DOHH2 (cell line): Measurements from ENCODE around the gene DPYSL5.

Experiments used
- H3F3A ChIP-seq: fragments of 200-600 bp; sonication (generic), shearing (Covaris generic); 2 replicates; pipeline ENCODE4 v1.6.0; 2016; ENCODE audit warnings: antibody characterized with exemption, mild to moderate bottlenecking; ENCODE audit not compliant: control insufficient read depth, insufficient read depth
- H3K27ac ChIP-seq: fragments of 200-600 bp; sonication (generic); 2 replicates; pipeline ENCODE4 v1.5.1; 2014; ENCODE audit warnings: low read depth, mild to moderate bottlenecking, low read length, moderate library complexity
- H3K27me3 ChIP-seq: fragments of 200-600 bp; sonication (generic); 2 replicates; pipeline ENCODE4 v1.6.1; 2014; ENCODE audit warnings: mild to moderate bottlenecking, low read length, mixed read lengths; ENCODE audit not compliant: control insufficient read depth
- H3K36me3 ChIP-seq: fragments of 200-600 bp; sonication (generic); 2 replicates; pipeline ENCODE4 v1.6.1; 2014; ENCODE audit warnings: mild to moderate bottlenecking, low read length, moderate library complexity, mixed read lengths; ENCODE audit not compliant: control insufficient read depth
- H3K4me1 ChIP-seq: fragments of 200-600 bp; sonication (generic); 2 replicates; pipeline ENCODE4 v1.6.1; 2014; ENCODE audit warnings: mild to moderate bottlenecking, low read length, mixed read lengths; ENCODE audit not compliant: control insufficient read depth
- H3K4me2 ChIP-seq: fragments of 200-600 bp; sonication (generic); 2 replicates; pipeline ENCODE4 v1.6.0; 2014; ENCODE audit warnings: mild to moderate bottlenecking, low read length, moderate library complexity
- H3K4me3 ChIP-seq: fragments of 200-600 bp; sonication (generic); 2 replicates; pipeline ENCODE4 v1.5.1; 2014; ENCODE audit warnings: mild to moderate bottlenecking, low read length, mixed read lengths
- H3K79me2 ChIP-seq: fragments of 200-600 bp; sonication (generic); 2 replicates; pipeline ENCODE4 v1.6.1; 2014; ENCODE audit warnings: mild to moderate bottlenecking, low read length, mixed read lengths; ENCODE audit not compliant: control insufficient read depth
- H3K9me2 ChIP-seq: fragments of 200-600 bp; sonication (generic); replicated peaks from 2 replicates; pipeline ENCODE4 v1.6.1; 2014; ENCODE audit warnings: mild to moderate bottlenecking, low read length, mixed read lengths; ENCODE audit not compliant: control insufficient read depth
- H3K9me3 ChIP-seq: fragments of 200-600 bp; sonication (generic); 2 replicates; pipeline ENCODE4 v1.6.1; 2014; ENCODE audit warnings: antibody characterized with exemption, low read length, mixed read lengths; ENCODE audit not compliant: control insufficient read depth, insufficient read depth
- H4K20me1 ChIP-seq: fragments of 200-600 bp; sonication (generic); 2 replicates; pipeline ENCODE4 v1.6.0; 2014; ENCODE audit warnings: low read depth, mild to moderate bottlenecking, antibody characterized with exemption, low read length, moderate library complexity; ENCODE audit not compliant: control insufficient read depth, insufficient read depth
- CTCF ChIP-seq: fragments of 200-600 bp; sonication (generic); IDR thresholded peaks from one replicate; pipeline ENCODE4 v1.5.1; 2014; ENCODE audit warnings: antibody characterized with exemption, mild to moderate bottlenecking, low read depth, low read length; ENCODE audit not compliant: poor library complexity, severe bottlenecking
- EZH2phosphoT487 ChIP-seq: fragments of 200-600 bp; sonication (generic); IDR thresholded peaks from 2 replicates; pipeline ENCODE4 v1.6.1; 2017; ENCODE audit warnings: borderline replicate concordance, mild to moderate bottlenecking, antibody characterized with exemption, low read length, moderate library complexity, mixed read lengths

The DPYSL5 gene

DNA sequence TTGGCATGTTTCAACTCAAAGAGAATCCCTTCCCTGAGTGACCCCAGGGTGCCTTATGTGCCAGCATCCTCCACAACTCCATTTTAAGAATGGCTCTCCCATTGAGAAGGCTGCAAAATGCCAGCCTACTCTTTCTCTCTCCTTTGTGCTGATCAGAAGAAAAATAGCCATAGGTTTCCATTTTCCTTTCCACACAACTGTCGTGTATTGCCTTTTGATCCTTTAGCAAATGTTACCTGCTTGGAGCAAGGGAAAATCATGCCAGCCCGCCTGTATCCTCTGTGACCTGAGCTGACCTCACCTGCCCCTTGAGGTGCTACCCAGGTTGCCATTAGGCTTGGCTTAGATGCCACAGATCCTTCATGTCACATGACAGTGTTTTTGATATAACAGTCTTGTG, 38.8 kb downstream of the DPYSL5 start:
- no peaks in the 10 kb centered on the region for H3F3A ChIP-seq
- H3K27ac ChIP-seq = no peak overlapping the region
- H3K9me2 ChIP-seq = no peaks in the 10 kb centered on the region
- H3K79me2 ChIP-seq = no peaks in the 10 kb centered on the region
- peaks cover 8% of the 10 kb centered on the region for H3K4me1 ChIP-seq
- H4K20me1 ChIP-seq = no peaks in the 10 kb centered on the region
- peaks cover 24% of the 10 kb centered on the region for H3K27me3 ChIP-seq
- no peak overlapping the region for H3K4me2 ChIP-seq
- no peak overlapping the region for H3K4me3 ChIP-seq
- no peaks in the 10 kb centered on the region for H3K9me3 ChIP-seq
- TF ChIP-seq EZH2phosphoT487 = no peak
- TF ChIP-seq CTCF = no peak
- no peaks in the 10 kb centered on the region for H3K36me3 ChIP-seq

DNA sequence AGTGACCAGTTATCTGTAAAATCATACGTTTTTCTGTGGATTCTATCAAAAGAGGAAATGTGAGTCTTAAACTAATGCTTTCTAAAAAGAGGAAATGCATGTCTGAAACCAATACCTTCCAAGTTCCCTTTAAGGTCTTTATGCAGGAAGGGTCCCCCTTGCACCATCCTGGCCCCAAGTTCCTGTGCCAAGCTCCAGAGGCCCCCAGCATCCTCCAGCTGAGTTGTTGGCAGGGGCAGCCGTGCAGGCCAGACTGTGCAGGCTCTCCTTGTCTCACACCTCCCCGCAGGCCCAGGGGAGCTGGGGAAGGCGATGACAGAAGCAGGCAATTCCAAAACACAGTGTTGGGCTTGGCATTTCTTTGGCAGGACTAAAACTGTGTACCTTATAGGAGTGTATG, 39.2 kb downstream of the DPYSL5 start:
- Histone ChIP-seq H3K9me2 (no peaks in the 10 kb centered on the region), H4K20me1 (no peaks in the 10 kb centered on the region), H3K4me3 (no peak overlapping the region), H3F3A (no peaks in the 10 kb centered on the region), H3K4me1 (peaks cover 8% of the 10 kb centered on the region), H3K27ac (no peak overlapping the region), H3K36me3 (no peaks in the 10 kb centered on the region), H3K9me3 (no peaks in the 10 kb centered on the region), H3K79me2 (no peaks in the 10 kb centered on the region), H3K4me2 (no peak overlapping the region), H3K27me3 (peaks cover 24% of the 10 kb centered on the region)
- no peak for TF ChIP-seq CTCF
- TF ChIP-seq EZH2phosphoT487 = no peak

GRCh38 chr2:26889796-26890195, 41.9 kb downstream of the DPYSL5 start:
- peaks cover 29% of the 10 kb centered on the region for H3K27me3 ChIP-seq
- no peak overlapping the region for H3K4me2 ChIP-seq
- H3K4me3 ChIP-seq = no peak overlapping the region
- H3K9me2 ChIP-seq = no peaks in the 10 kb centered on the region
- H3K36me3 ChIP-seq = no peaks in the 10 kb centered on the region
- H3K27ac ChIP-seq = no peak overlapping the region
- no peaks in the 10 kb centered on the region for H3K79me2 ChIP-seq
- H3F3A ChIP-seq = no peaks in the 10 kb centered on the region
- no peak for TF ChIP-seq CTCF
- TF ChIP-seq EZH2phosphoT487 = no peak
- H3K9me3 ChIP-seq = no peaks in the 10 kb centered on the region
- no peaks in the 10 kb centered on the region for H4K20me1 ChIP-seq
- peaks cover 8% of the 10 kb centered on the region for H3K4me1 ChIP-seq
